Measurements from ENCODE around the gene SYNCRIP.

Gene SYNCRIP

DNA sequence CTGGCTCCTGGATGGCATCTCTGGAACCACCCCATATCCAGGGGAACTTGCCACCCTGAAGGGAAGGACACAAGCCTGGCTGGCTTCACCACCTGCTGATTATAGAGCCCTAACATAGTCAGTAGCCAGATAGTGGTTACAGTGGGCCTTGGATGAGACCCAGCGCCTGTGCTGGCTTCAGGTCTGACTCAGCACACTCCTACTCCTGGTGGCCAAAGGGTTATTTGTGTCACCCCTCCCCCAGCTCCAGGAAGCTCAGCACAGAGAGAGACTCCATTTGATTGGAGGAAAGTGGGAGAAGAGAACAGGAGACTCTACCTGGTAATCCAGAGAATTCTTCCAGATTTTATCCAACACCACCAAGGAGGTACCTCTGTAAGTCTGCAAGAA is 61.8 kb downstream of the SYNCRIP start:
- H3K4me3 ChIP-seq (ENCODE audit: low read length): no peak overlapping the region
- peak; percentile 35 for DNase-seq (ENCODE audit: low read depth)
- TF ChIP-seq, protein P1, sequence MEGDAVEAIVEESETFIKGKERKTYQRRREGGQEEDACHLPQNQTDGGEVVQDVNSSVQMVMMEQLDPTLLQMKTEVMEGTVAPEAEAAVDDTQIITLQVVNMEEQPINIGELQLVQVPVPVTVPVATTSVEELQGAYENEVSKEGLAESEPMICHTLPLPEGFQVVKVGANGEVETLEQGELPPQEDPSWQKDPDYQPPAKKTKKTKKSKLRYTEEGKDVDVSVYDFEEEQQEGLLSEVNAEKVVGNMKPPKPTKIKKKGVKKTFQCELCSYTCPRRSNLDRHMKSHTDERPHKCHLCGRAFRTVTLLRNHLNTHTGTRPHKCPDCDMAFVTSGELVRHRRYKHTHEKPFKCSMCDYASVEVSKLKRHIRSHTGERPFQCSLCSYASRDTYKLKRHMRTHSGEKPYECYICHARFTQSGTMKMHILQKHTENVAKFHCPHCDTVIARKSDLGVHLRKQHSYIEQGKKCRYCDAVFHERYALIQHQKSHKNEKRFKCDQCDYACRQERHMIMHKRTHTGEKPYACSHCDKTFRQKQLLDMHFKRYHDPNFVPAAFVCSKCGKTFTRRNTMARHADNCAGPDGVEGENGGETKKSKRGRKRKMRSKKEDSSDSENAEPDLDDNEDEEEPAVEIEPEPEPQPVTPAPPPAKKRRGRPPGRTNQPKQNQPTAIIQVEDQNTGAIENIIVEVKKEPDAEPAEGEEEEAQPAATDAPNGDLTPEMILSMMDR (IDR thresholded peaks at IDR 0.05; ENCODE audit: insufficient read depth, low read depth, low read length, missing control alignments): no peak

DNA sequence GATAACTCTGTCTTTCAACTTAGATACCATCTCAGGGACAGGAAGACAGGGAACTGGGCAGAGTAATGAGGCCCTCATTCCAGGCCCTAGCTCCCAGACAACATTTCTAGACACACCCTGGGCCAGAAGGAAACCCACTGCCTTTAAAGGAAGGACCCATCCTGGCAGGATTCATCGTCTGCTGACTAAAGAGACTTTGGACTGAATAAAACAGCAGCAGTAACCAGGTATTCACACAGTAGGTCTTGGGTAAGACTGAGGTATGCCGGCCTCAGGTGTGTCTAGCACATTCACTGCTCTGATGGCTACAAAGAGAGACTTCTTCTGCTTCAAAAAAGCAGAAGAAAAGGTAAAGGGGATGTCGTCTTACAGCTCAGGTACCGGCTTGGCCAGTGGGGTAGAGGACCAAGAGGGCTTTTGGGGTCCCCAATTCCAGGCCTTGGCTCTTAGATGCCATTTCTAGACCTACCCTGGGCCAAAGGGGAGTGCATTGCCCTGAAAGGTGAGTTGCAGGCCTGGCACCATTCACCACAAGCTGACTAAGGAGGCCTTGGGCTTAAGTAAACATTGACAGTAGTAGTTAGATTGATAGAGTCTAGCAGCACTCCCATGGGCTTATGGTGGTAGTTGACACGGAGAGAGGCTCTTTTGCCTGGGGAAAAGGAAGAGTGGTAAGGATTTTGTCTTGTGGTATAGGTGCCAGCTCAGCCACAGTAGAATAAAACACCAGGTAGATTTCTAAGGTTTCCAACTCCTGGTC is 62.4 kb downstream of the SYNCRIP start:
- TF ChIP-seq, protein P1 (IDR thresholded peaks at IDR 0.05; ENCODE audit: insufficient read depth, low read depth, low read length, missing control alignments): no peak
- DNase-seq (ENCODE audit: low read depth): peak; percentile 68
- no peak overlapping the region for H3K4me3 ChIP-seq (ENCODE audit: low read length)

DNA sequence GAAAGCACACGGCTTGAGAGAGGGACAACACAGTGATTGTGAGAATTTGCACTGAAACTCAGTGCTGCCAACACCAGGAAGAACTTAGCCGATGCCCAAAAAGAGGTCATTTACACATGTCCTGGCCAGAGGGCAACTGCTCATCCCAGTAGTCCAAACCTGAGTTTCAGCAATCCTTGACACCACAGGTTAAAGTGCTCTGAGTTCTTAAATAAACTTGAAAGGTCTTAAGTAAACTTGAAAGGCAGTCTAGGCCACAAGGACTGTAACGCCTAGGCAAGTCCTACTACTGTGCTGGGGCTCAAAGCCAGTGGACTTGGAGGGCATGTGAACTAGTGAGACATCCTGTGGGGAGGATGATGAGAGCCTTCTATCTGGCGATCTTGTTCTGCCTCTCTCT is 63.1 kb downstream of the SYNCRIP start:
- H3K4me3 ChIP-seq (ENCODE audit: low read length): no peak overlapping the region
- DNase-seq (ENCODE audit: low read depth): no peak
- TF ChIP-seq, protein P1 (IDR thresholded peaks at IDR 0.05; ENCODE audit: insufficient read depth, low read depth, low read length, missing control alignments): no peak

DNA sequence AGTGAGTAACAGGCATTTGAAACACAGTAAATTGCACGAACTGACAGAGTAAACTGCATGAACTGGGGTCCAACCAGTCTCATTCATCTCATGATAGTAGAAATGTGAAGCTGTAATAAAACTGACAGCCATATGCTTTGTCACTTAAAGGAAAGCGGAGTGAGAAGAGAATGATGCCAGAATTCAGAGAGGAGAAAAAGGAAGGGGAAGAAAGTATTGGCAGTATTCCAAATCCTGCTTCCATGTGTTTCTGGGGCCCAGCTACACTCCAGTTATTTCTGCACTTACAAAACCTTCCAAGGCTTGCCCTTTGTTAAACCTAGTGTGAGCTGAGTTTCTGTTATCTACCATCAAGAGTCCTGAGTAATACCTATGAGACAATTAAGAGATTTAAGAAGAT is 66.2 kb downstream of the SYNCRIP start:
- H3K4me3 ChIP-seq (ENCODE audit: low read length): no peak overlapping the region
- TF ChIP-seq, protein P1 (IDR thresholded peaks at IDR 0.05; ENCODE audit: insufficient read depth, low read depth, low read length, missing control alignments): no peak
- DNase-seq (ENCODE audit: low read depth): no peak

DNA sequence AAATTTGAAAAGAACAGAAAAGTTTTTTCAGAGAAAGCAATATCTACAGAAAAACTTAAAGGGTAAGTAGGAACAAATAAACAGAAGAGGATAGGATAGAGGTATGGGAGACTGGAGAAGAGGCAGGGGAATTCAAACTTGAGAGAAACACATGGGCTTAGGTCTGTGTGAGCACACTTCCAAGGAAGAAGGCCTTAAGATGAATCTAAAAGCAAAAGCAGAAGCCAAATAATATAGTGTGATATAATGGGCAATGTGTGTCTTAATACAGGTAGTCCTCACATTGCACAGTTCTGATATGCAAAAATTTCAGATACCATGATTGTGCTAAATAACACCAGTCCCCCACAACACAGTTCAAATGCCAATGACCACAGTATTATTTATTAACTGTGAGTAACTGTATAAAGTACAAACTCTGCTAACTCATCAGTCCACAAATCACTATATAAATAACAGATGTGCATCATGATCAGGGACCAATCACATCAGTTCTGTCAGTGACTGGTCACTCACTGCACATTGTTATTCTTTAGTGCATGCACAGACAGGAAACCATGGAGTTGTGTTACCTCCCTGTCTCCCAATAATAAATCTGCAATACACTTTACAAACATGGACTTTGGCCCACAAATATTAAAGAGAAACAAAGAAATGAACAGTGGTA is 67.6 kb downstream of the SYNCRIP start:
- TF ChIP-seq, protein P1 (IDR thresholded peaks at IDR 0.05; ENCODE audit: insufficient read depth, low read depth, low read length, missing control alignments): no peak
- peak; percentile 84 for DNase-seq (ENCODE audit: low read depth)
- H3K4me3 ChIP-seq (ENCODE audit: low read length): no peak overlapping the region

DNA sequence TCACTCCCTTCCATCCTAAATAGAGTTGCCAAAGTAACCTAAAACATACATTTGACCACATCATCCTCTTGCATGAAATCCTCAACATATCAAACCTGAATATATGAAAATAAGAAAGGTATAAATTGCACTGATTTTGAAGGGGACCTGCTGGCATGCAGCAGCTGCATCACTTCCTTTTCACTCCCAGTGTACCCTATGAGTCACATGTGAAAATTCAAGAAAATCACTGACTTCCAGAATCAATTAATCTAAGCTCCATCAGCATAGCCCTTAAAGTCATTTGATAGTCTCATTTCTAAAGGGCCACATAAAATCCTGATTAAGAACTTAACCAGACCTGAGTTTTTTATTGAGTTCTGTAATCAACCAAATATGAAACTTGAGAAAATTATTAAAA is 73.4 kb downstream of the SYNCRIP start:
- no peak overlapping the region for H3K4me3 ChIP-seq (ENCODE audit: low read length)
- DNase-seq (ENCODE audit: low read depth): peak; percentile 24
- TF ChIP-seq, protein P1 (IDR thresholded peaks at IDR 0.05; ENCODE audit: insufficient read depth, low read depth, low read length, missing control alignments): no peak

All from epithelial cell of esophagus (primary cell).